CD14-positive monocyte (primary cell): ENCODE results near the gene RAE1. TPM values are rescaled to one million over a fixed set of nuclear protein-coding genes. Genes with fewer than 3 reads are reported as not detected.

ENCODE experiments used
- DNase-seq, 3 donors: peaks; one replicate each; pipeline ENCODE4 v3.0.0-alpha.2; 2011 to 2022
- H2AFZ ChIP-seq: 2 replicates; pipeline ENCODE4 v1.6.0; 2012; ENCODE audit warnings: mild to moderate bottlenecking, low read depth, low read length, inconsistent platforms; ENCODE audit not compliant: insufficient read depth, poor library complexity, severe bottlenecking
- H3K27ac ChIP-seq, 2 donors: 1 replicate in 1 of 2; 2 replicates in 1 of 2; pipeline ENCODE4 v1.5.1; 2012 to 2013; ENCODE audit warnings: low read length in 2 of 2, control low read depth in 1 of 2, inconsistent platforms in 1 of 2, low read depth in 1 of 2, mild to moderate bottlenecking in 1 of 2
- H3K27me3 ChIP-seq, 2 donors: one replicate each; pipeline versions ENCODE4 v1.6.0 to v1.6.1; 2011 to 2013; ENCODE audit warnings: low read length in 2 of 2; ENCODE audit not compliant: control insufficient read depth in 2 of 2, insufficient read depth in 2 of 2
- H3K36me3 ChIP-seq, 2 donors: replicated peaks in 1 of 2; 1 replicate in 1 of 2; 2 replicates in 1 of 2; pipeline versions ENCODE4 v1.5.1 to v1.6.1; 2012 to 2013; ENCODE audit warnings: low read length in 2 of 2, control low read depth in 1 of 2, inconsistent platforms in 1 of 2, mild to moderate bottlenecking in 1 of 2; ENCODE audit not compliant: insufficient read depth in 2 of 2, control insufficient read depth in 1 of 2
- H3K4me1 ChIP-seq, 2 donors: 1 replicate in 1 of 2; 2 replicates in 1 of 2; pipeline versions ENCODE4 v1.5.1 to v1.6.1; 2012 to 2013; ENCODE audit warnings: low read length in 2 of 2, control low read depth in 1 of 2, inconsistent platforms in 1 of 2, mild to moderate bottlenecking in 1 of 2, moderate library complexity in 1 of 2; ENCODE audit not compliant: insufficient read depth in 2 of 2, control insufficient read depth in 1 of 2
- H3K4me2 ChIP-seq: replicated peaks from 2 replicates; pipeline ENCODE3; 2012; ENCODE audit warnings: low read length, moderate library complexity, mild to moderate bottlenecking; ENCODE audit not compliant: poor library complexity, severe bottlenecking; ENCODE audit errors: extremely low read depth
- H3K4me3 ChIP-seq, 3 experiments: fragments of 200-600 bp in 1 of 3; sonication (generic) in 1 of 3; replicated peaks in 1 of 3; 1 replicate in 2 of 3; 2 replicates in 1 of 3; pipeline ENCODE4 v1.5.1; 2011 to 2013; ENCODE audit warnings: low read length in 3 of 3, mild to moderate bottlenecking in 3 of 3, control low read depth in 2 of 3, low read depth in 2 of 3, inconsistent platforms in 1 of 3, moderate library complexity in 1 of 3
- H3K79me2 ChIP-seq: 2 replicates; pipeline ENCODE4 v1.6.0; 2012; ENCODE audit warnings: mild to moderate bottlenecking, control low read depth, inconsistent platforms, low read length, moderate library complexity; ENCODE audit not compliant: insufficient read depth
- H3K9ac ChIP-seq: 2 replicates; pipeline ENCODE4 v1.6.0; 2017; ENCODE audit warnings: low read length, mild to moderate bottlenecking; ENCODE audit not compliant: insufficient read depth, poor library complexity, severe bottlenecking
- H3K9me3 ChIP-seq, 2 donors: replicated peaks in 1 of 2; 1 replicate in 1 of 2; 2 replicates in 1 of 2; pipeline versions ENCODE4 v1.5.1 to v1.6.1; 2012 to 2013; ENCODE audit warnings: low read length in 2 of 2, control low read depth in 1 of 2; ENCODE audit not compliant: control insufficient read depth in 1 of 2, insufficient read depth in 1 of 2
- H4K20me1 ChIP-seq: 2 replicates; pipeline ENCODE4 v1.6.0; 2012; ENCODE audit warnings: mild to moderate bottlenecking, low read length, control low read depth, moderate library complexity; ENCODE audit not compliant: insufficient read depth
- H3K27ac Mint-ChIP-seq, 7 donors: one replicate each; pipeline ENCODE4 v1.8.0; 2020; ENCODE audit warnings: mild to moderate bottlenecking in 7 of 7, mixed read lengths in 7 of 7, moderate library complexity in 6 of 7, inconsistent platforms in 2 of 7
- H3K27me3 Mint-ChIP-seq, 3 donors: one replicate each; pipeline ENCODE4 v1.8.0; 2021 to 2022; ENCODE audit warnings: low read depth in 3 of 3, mild to moderate bottlenecking in 3 of 3, mixed read lengths in 3 of 3, moderate library complexity in 3 of 3, inconsistent platforms in 1 of 3
- H3K36me3 Mint-ChIP-seq, 2 donors: one replicate each; pipeline ENCODE4 v1.8.0; 2020; ENCODE audit warnings: mixed read lengths in 2 of 2, inconsistent platforms in 1 of 2, mild to moderate bottlenecking in 1 of 2
- H3K4me1 Mint-ChIP-seq: one replicate; pipeline ENCODE4 v1.8.0; 2020; ENCODE audit warnings: mild to moderate bottlenecking, mixed read lengths
- H3K4me3 Mint-ChIP-seq, 2 donors: one replicate each; pipeline ENCODE4 v1.8.0; 2020; ENCODE audit warnings: mild to moderate bottlenecking in 2 of 2, mixed read lengths in 2 of 2, moderate library complexity in 1 of 2
- H3K9me3 Mint-ChIP-seq, 7 donors: one replicate each; pipeline ENCODE4 v1.8.0; 2020 to 2022; ENCODE audit warnings: mixed read lengths in 7 of 7, mild to moderate bottlenecking in 6 of 7, moderate library complexity in 6 of 7, inconsistent platforms in 2 of 7
- WGBS: methylation state at CpG from one replicate; pipeline ENCODE4 v1.1.5; 2013; ENCODE audit warnings: missing lambda C conversion rate; ENCODE audit not compliant: insufficient coverage; 5-methylcytosine and 5-hydroxymethylcytosine counted together
- intact Hi-C, 2 donors: fragments of 100-400 bp; cut with micrococcal nuclease; formaldehyde crosslinking; loops; one replicate each; pipeline versions ENCODE4 v1.15.0 to v1.15.1; 2023
- polyA plus RNA-seq, 3 donors: library from polyadenylated mRNA; depleted of rRNA in 1 of 3; unstranded in 2 of 3; stranded (reverse) in 1 of 3; fragments of 300-500 nt in 2 of 3; fragments of >200 nt in 1 of 3; fragmentation: Illumina TruSeq in 2 of 3; gene quantifications; 1 replicate in 2 of 3; 2 replicates in 1 of 3; pipeline ENCODE4 v1.2.3, GENCODE V29; 2012 to 2021
- TF ChIP-seq, protein P1 (sequence below): fragments of 200-600 bp; IDR thresholded peaks from one replicate; pipeline ENCODE4 v1.8.0; 2022; ENCODE audit warnings: antibody characterized with exemption, mild to moderate bottlenecking

RAE1 gene
- polyA plus RNA-seq, 3 donors = 15.8 to 27.5 (median 21.7) TPM

DNA sequence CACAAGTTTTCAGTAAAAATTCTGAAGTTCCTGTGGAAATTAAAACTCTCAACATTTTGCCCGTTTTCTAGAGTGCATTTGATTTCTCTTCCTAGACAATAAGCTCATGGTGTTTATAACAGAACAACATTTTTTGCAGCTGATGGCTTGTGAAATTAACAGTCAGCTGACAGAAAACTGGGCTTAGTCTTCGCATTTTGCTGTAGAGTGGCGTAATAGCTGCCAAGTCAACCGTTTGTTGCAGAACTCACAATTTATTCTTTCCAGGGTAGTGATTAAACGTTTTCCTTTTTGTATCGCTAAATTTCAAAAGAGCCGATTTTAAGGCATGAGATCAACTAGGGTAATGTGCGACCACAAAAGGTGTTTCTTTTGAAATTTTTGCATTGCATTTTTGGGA is 20.1 kb upstream of the RAE1 start:
- Mint-ChIP-seq H3K36me3 (no peaks in the 10 kb centered on the region), H3K4me1 (peaks cover 2% of the 10 kb centered on the region), H3K27me3 (peaks cover 27 to 54% (median 35%) of the 10 kb centered on the region in 3 donors), H3K27ac (no peak overlapping the region), H3K4me3 (peak overlapping the region in 1 of 2 donors; percentile 64), H3K9me3 (peaks cover 0 to 5% (median 0%) of the 10 kb centered on the region in 7 donors)
- no peaks in the 10 kb centered on the region for H3K9me3 ChIP-seq
- intact Hi-C loops = no loop called here
- no peaks in the 10 kb centered on the region for H4K20me1 ChIP-seq
- H3K27me3 ChIP-seq = peaks cover 30 to 47% of the 10 kb centered on the region in 2 donors
- no peak for DNase-seq
- H3K9ac ChIP-seq = no peak overlapping the region
- no peak overlapping the region for H3K4me3 ChIP-seq
- no peaks in the 10 kb centered on the region for H3K79me2 ChIP-seq
- 60% methylated on average over 1 of the region's 8 CpGs for WGBS
- no peaks in the 10 kb centered on the region for H3K4me1 ChIP-seq
- H3K4me2 ChIP-seq = no peak overlapping the region
- H3K27ac ChIP-seq = no peak overlapping the region
- TF ChIP-seq, protein P1, sequence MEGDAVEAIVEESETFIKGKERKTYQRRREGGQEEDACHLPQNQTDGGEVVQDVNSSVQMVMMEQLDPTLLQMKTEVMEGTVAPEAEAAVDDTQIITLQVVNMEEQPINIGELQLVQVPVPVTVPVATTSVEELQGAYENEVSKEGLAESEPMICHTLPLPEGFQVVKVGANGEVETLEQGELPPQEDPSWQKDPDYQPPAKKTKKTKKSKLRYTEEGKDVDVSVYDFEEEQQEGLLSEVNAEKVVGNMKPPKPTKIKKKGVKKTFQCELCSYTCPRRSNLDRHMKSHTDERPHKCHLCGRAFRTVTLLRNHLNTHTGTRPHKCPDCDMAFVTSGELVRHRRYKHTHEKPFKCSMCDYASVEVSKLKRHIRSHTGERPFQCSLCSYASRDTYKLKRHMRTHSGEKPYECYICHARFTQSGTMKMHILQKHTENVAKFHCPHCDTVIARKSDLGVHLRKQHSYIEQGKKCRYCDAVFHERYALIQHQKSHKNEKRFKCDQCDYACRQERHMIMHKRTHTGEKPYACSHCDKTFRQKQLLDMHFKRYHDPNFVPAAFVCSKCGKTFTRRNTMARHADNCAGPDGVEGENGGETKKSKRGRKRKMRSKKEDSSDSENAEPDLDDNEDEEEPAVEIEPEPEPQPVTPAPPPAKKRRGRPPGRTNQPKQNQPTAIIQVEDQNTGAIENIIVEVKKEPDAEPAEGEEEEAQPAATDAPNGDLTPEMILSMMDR = no peak
- no peak overlapping the region for H2AFZ ChIP-seq
- H3K36me3 ChIP-seq = no peaks in the 10 kb centered on the region

GRCh38 chr20:57332105-57333089 is 18.7 kb upstream of the RAE1 start:
- Mint-ChIP-seq H3K4me3 (peak overlapping the region in 1 of 2 donors; percentile 37), H3K27me3 (peaks cover 31 to 50% (median 39%) of the 10 kb centered on the region in 3 donors), H3K36me3 (no peaks in the 10 kb centered on the region)

More at GRCh38 chr20:57332105-57333089, 18.7 kb upstream of the RAE1 start:
- H3K4me3 ChIP-seq = no peak overlapping the region
- no peaks in the 10 kb centered on the region for H3K9me3 ChIP-seq
- H3K79me2 ChIP-seq = no peaks in the 10 kb centered on the region
- H4K20me1 ChIP-seq = no peaks in the 10 kb centered on the region
- no peak overlapping the region for H3K9ac ChIP-seq
- no peak overlapping the region for H3K27ac Mint-ChIP-seq
- no peaks in the 10 kb centered on the region for H3K36me3 ChIP-seq
- H3K4me1 ChIP-seq = no peaks in the 10 kb centered on the region
- no peak overlapping the region for H2AFZ ChIP-seq
- no CpG with 5 or more reads among the region's 1 CpG for whole genome bisulfite sequencing
- H3K27ac ChIP-seq = no peak overlapping the region
- peaks cover 0 to 3% (median 0%) of the 10 kb centered on the region in 7 donors for H3K9me3 Mint-ChIP-seq
- intact Hi-C loops = no loop called here
- H3K4me1 Mint-ChIP-seq = peaks cover 2% of the 10 kb centered on the region
- peaks cover 28 to 42% of the 10 kb centered on the region in 2 donors for H3K27me3 ChIP-seq
- TF ChIP-seq, protein P1 = no peak
- no peak overlapping the region for H3K4me2 ChIP-seq
- DNase-seq = no peak
